ENCODE measurements around the gene ZNF385B.

The ZNF385B gene

DNA sequence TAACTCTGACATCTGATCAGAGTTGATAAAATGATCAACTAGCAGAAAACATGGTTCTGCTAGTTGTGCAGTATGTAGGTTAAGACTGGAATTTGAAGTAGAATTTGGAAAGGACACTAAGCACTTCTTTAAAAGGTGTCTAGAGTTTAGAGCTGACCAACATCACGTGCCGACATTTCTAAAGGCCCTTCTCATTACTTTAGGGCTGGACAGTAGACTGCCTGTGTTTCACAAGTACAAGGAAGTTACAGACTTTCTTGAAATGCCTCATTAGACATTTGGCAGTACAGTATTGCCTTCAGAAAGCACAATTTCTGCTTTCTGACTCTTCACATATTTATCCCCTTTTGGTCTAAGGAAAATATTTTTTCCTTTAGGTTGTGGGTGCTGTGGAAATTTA, 255.3 kb downstream of the ZNF385B start:
- H2AFZ ChIP-seq (ENCODE audit: low read depth, low read length, severe bottlenecking): no peak overlapping the region

DNA sequence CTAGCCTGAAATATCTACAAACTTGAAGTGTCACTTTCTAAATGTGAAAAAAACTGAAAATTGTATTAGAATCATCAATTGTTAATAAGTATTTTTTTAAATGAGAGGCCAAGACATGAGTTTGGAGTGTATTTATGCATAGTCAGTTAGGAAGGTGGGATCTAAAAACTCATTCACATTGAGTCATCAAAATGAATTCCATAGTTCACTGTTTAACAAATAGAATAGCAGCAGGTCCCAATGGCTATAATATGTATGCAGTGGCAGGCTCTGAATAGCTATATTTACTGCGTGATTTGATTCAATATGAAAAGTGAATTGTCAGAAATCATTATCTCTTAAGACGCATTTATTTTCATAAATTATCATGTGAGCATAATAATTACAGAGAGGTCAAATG, 256.1 kb downstream of the ZNF385B start:
- H3K9ac ChIP-seq (ENCODE audit: low read length): no peak overlapping the region
- H3K27me3 ChIP-seq (ENCODE audit: low read length): no peaks in the 10 kb centered on the region
- no peaks in the 10 kb centered on the region for H3F3A ChIP-seq (ENCODE audit: insufficient read depth)
- H3K4me2 ChIP-seq (ENCODE audit: low read depth, low read length, poor library complexity, severe bottlenecking): no peak overlapping the region
- no peaks in the 10 kb centered on the region for H3K79me2 ChIP-seq (ENCODE audit: insufficient read depth, low read length)
- no peaks in the 10 kb centered on the region for H3K9me3 ChIP-seq (ENCODE audit: insufficient read depth, low read length)
- H3K9me2 ChIP-seq (replicated peaks; ENCODE audit: insufficient read depth, low read length): no peaks in the 10 kb centered on the region
- no peak overlapping the region for H2AFZ ChIP-seq (ENCODE audit: low read depth, low read length, severe bottlenecking)
- no peaks in the 10 kb centered on the region for H4K20me1 ChIP-seq (ENCODE audit: low read depth, low read length)
- H3K36me3 ChIP-seq (ENCODE audit: low read length): no peaks in the 10 kb centered on the region
- no peak overlapping the region for H3K4me3 ChIP-seq (ENCODE audit: insufficient read depth, low read length, poor library complexity, severe bottlenecking)
- TF ChIP-seq EZH2phosphoT487 (conservative IDR thresholded peaks at IDR 0.05; ENCODE audit: low read length): no peak
- TF ChIP-seq, protein P1, sequence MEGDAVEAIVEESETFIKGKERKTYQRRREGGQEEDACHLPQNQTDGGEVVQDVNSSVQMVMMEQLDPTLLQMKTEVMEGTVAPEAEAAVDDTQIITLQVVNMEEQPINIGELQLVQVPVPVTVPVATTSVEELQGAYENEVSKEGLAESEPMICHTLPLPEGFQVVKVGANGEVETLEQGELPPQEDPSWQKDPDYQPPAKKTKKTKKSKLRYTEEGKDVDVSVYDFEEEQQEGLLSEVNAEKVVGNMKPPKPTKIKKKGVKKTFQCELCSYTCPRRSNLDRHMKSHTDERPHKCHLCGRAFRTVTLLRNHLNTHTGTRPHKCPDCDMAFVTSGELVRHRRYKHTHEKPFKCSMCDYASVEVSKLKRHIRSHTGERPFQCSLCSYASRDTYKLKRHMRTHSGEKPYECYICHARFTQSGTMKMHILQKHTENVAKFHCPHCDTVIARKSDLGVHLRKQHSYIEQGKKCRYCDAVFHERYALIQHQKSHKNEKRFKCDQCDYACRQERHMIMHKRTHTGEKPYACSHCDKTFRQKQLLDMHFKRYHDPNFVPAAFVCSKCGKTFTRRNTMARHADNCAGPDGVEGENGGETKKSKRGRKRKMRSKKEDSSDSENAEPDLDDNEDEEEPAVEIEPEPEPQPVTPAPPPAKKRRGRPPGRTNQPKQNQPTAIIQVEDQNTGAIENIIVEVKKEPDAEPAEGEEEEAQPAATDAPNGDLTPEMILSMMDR (IDR thresholded peaks at IDR 0.05; ENCODE audit: insufficient read depth, low read length, poor library complexity, severe bottlenecking): no peak
- H3K27ac ChIP-seq (ENCODE audit: low read depth, low read length): no peak overlapping the region

More for the DNA sequence above, 255.3 kb downstream of the ZNF385B start:
- Histone ChIP-seq H3K9me3 (ENCODE audit: insufficient read depth, low read length) (no peaks in the 10 kb centered on the region), H3K4me3 (ENCODE audit: insufficient read depth, low read length, poor library complexity, severe bottlenecking) (no peak overlapping the region), H3K79me2 (ENCODE audit: insufficient read depth, low read length) (no peaks in the 10 kb centered on the region), H3K27ac (ENCODE audit: low read depth, low read length) (no peak overlapping the region), H3K9me2 (replicated peaks; ENCODE audit: insufficient read depth, low read length) (no peaks in the 10 kb centered on the region), H3K4me2 (ENCODE audit: low read depth, low read length, poor library complexity, severe bottlenecking) (no peak overlapping the region), H3K36me3 (ENCODE audit: low read length) (no peaks in the 10 kb centered on the region), H3K9ac (ENCODE audit: low read length) (no peak overlapping the region), H3K27me3 (ENCODE audit: low read length) (no peaks in the 10 kb centered on the region), H4K20me1 (ENCODE audit: low read depth, low read length) (no peaks in the 10 kb centered on the region), H3F3A (ENCODE audit: insufficient read depth) (no peaks in the 10 kb centered on the region)
- TF ChIP-seq, protein P1 (IDR thresholded peaks at IDR 0.05; ENCODE audit: insufficient read depth, low read length, poor library complexity, severe bottlenecking): no peak
- TF ChIP-seq EZH2phosphoT487 (conservative IDR thresholded peaks at IDR 0.05; ENCODE audit: low read length): no peak

DNA sequence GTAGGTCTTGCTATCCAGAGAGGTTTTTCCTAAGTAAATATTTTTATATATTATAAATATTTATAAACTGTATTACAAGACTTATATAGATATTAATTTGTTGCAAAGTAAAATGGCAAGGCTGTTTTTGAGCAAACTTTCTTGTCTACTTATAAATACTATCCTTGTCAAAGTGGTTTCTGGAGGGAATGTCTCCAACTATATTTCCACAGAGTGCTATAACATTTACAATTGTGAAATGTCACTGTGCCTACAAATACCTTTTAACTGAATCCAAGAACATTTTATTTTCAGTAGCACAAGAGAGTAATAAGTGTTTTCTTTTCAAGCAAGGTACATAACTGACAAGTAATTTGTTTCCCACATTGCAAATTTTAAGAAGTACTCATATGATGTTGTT, 256.8 kb downstream of the ZNF385B start:
- Histone ChIP-seq H4K20me1 (ENCODE audit: low read depth, low read length) (no peaks in the 10 kb centered on the region), H3K27ac (ENCODE audit: low read depth, low read length) (no peak overlapping the region), H3K79me2 (ENCODE audit: insufficient read depth, low read length) (no peaks in the 10 kb centered on the region), H3K4me2 (ENCODE audit: low read depth, low read length, poor library complexity, severe bottlenecking) (no peak overlapping the region), H2AFZ (ENCODE audit: low read depth, low read length, severe bottlenecking) (no peak overlapping the region), H3K9me3 (ENCODE audit: insufficient read depth, low read length) (no peaks in the 10 kb centered on the region), H3K9me2 (replicated peaks; ENCODE audit: insufficient read depth, low read length) (peaks cover 4% of the 10 kb centered on the region), H3K4me3 (ENCODE audit: insufficient read depth, low read length, poor library complexity, severe bottlenecking) (no peak overlapping the region), H3F3A (ENCODE audit: insufficient read depth) (no peaks in the 10 kb centered on the region), H3K27me3 (ENCODE audit: low read length) (no peaks in the 10 kb centered on the region), H3K9ac (ENCODE audit: low read length) (no peak overlapping the region), H3K36me3 (ENCODE audit: low read length) (no peaks in the 10 kb centered on the region)
- TF ChIP-seq, protein P1 (IDR thresholded peaks at IDR 0.05; ENCODE audit: insufficient read depth, low read length, poor library complexity, severe bottlenecking): no peak
- TF ChIP-seq EZH2phosphoT487 (conservative IDR thresholded peaks at IDR 0.05; ENCODE audit: low read length): no peak
